Progenitor cell of endocrine pancreas (in vitro differentiated cells): ENCODE measurements around the gene SH3RF1. TPM values are rescaled to one million over a fixed set of nuclear protein-coding genes. Genes with fewer than 3 reads are reported as not detected.

ENCODE experiments used
- DNase-seq: peaks from one replicate; pipeline ENCODE4 v3.0.0; 2021; ENCODE audit warnings: low spot score; ENCODE audit not compliant: unreplicated experiment
- H3K27ac Mint-ChIP-seq: 2 replicates; pipeline ENCODE4 v1.8.0; 2021; ENCODE audit warnings: mild to moderate bottlenecking, moderate library complexity, mixed read lengths
- H3K27me3 Mint-ChIP-seq: 2 replicates; pipeline ENCODE4 v1.8.0; 2021; ENCODE audit warnings: mixed read lengths
- H3K36me3 Mint-ChIP-seq: 2 replicates; pipeline ENCODE4 v1.8.0; 2022; ENCODE audit warnings: mixed read lengths; ENCODE audit not compliant: insufficient read depth
- H3K4me1 Mint-ChIP-seq: 2 replicates; pipeline ENCODE4 v1.8.0; 2021; ENCODE audit warnings: low read depth, mixed read lengths
- H3K4me3 Mint-ChIP-seq: 2 replicates; pipeline ENCODE4 v1.8.0; 2021; ENCODE audit warnings: low read depth, mild to moderate bottlenecking, moderate library complexity, mixed read lengths
- H3K9me3 Mint-ChIP-seq: 2 replicates; pipeline ENCODE4 v1.8.0; 2021; ENCODE audit warnings: low read depth, mixed read lengths
- CTCF ChIP-seq: fragments of 200-600 bp; sonication (generic); IDR thresholded peaks from one replicate; pipeline ENCODE4 v1.5.0; 2021; ENCODE audit warnings: antibody characterized with exemption, mild to moderate bottlenecking; ENCODE audit not compliant: unreplicated experiment
- total RNA-seq: library from RNA; stranded (reverse); gene quantifications from 2 replicates; pipeline ENCODE4 v1.2.1, GENCODE V29; 2021

Gene SH3RF1
- total RNA-seq, 1 donor from 2014 or later = 31.1 TPM

GRCh38 chr4:169137558-169137920, 133.2 kb downstream of the SH3RF1 start:
- Mint-ChIP-seq H3K27ac (no peak overlapping the region), H3K4me3 (no peak overlapping the region), H3K9me3 (no peaks in the 10 kb centered on the region), H3K36me3 (peaks cover 23% of the 10 kb centered on the region), H3K27me3 (no peaks in the 10 kb centered on the region), H3K4me1 (peaks cover 27% of the 10 kb centered on the region)
- no peak for TF ChIP-seq CTCF
- no peak for DNase-seq

- peaks cover 26% of the 10 kb centered on the region for H3K36me3 Mint-ChIP-seq
- H3K9me3 Mint-ChIP-seq = peaks cover 3% of the 10 kb centered on the region
- peaks cover 26% of the 10 kb centered on the region for H3K4me1 Mint-ChIP-seq
- H3K27me3 Mint-ChIP-seq = no peaks in the 10 kb centered on the region
- DNase-seq = no peak
- TF ChIP-seq CTCF = no peak
- H3K4me3 Mint-ChIP-seq = no peak overlapping the region
- no peak overlapping the region for H3K27ac Mint-ChIP-seq
These were observed 133.8 kb downstream of the SH3RF1 start for GRCh38 chr4:169136796-169137557.

- TF ChIP-seq CTCF = no peak
- no peak overlapping the region for H3K27ac Mint-ChIP-seq
- H3K4me1 Mint-ChIP-seq = peaks cover 26% of the 10 kb centered on the region
- DNase-seq = no peak
- H3K4me3 Mint-ChIP-seq = no peak overlapping the region
- H3K9me3 Mint-ChIP-seq = peaks cover 4% of the 10 kb centered on the region
- H3K27me3 Mint-ChIP-seq = no peaks in the 10 kb centered on the region
- peaks cover 31% of the 10 kb centered on the region for H3K36me3 Mint-ChIP-seq
These were observed 134.4 kb downstream of the SH3RF1 start for GRCh38 chr4:169136330-169136729.

- H3K4me3 Mint-ChIP-seq = no peak overlapping the region
- H3K4me1 Mint-ChIP-seq = peaks cover 26% of the 10 kb centered on the region
- no peaks in the 10 kb centered on the region for H3K27me3 Mint-ChIP-seq
- H3K27ac Mint-ChIP-seq = no peak overlapping the region
- H3K9me3 Mint-ChIP-seq = peaks cover 4% of the 10 kb centered on the region
- peaks cover 33% of the 10 kb centered on the region for H3K36me3 Mint-ChIP-seq
- no peak for DNase-seq
- no peak for TF ChIP-seq CTCF
These were observed 135.0 kb downstream of the SH3RF1 start for GRCh38 chr4:169135776-169136175.

- no peak for DNase-seq
- Mint-ChIP-seq H3K36me3 (peaks cover 43% of the 10 kb centered on the region), H3K4me1 (peaks cover 26% of the 10 kb centered on the region), H3K27ac (peak overlapping the region; percentile 73), H3K9me3 (peaks cover 4% of the 10 kb centered on the region), H3K4me3 (no peak overlapping the region), H3K27me3 (no peaks in the 10 kb centered on the region)
- no peak for TF ChIP-seq CTCF
These were observed 136.8 kb downstream of the SH3RF1 start for GRCh38 chr4:169133932-169134331.
